Subcutaneous adipose tissue (tissue), 4 donors: ENCODE measurements around the gene MORC1. TPM values are rescaled to one million over a fixed set of nuclear protein-coding genes. Genes with fewer than 3 reads are reported as not detected.

Experiments used
- total RNA-seq, 4 donors: library from RNA; depleted of rRNA; stranded (reverse); fragments of >200 nt; gene quantifications; one replicate each; pipeline ENCODE4 v1.1.0, GENCODE V29; 2016
- TF ChIP-seq, protein P1 (sequence below): fragments of 450-650 bp; IDR thresholded peaks from one replicate; pipeline ENCODE4 v1.5.1; 2016; ENCODE audit warnings: low read depth, mild to moderate bottlenecking, control low read depth, antibody characterized with exemption, moderate library complexity

MORC1 gene
- total RNA-seq, 4 donors from 2014 or later = 0.17 TPM; not detected in 3

DNA sequence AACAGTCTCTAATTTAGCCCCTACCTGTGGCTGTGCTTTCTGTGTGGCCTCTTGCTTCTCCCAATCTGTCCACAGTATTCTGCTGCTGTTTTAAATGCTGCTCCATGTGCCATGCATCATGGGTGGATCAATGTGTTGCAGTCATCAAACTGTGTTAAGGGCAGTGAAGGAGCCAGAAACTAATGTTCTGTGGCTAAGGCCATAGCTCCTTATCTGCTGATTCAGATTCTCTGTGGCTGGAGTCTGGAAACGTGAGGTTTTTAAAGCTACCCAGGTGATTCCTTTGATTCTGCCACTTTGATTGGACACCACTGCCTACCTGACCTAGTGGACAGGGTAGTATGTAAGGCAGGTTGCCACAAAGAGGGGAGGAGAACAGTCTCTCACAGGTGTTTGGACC lies 44.8 kb downstream of the MORC1 start:
- TF ChIP-seq, protein P1, sequence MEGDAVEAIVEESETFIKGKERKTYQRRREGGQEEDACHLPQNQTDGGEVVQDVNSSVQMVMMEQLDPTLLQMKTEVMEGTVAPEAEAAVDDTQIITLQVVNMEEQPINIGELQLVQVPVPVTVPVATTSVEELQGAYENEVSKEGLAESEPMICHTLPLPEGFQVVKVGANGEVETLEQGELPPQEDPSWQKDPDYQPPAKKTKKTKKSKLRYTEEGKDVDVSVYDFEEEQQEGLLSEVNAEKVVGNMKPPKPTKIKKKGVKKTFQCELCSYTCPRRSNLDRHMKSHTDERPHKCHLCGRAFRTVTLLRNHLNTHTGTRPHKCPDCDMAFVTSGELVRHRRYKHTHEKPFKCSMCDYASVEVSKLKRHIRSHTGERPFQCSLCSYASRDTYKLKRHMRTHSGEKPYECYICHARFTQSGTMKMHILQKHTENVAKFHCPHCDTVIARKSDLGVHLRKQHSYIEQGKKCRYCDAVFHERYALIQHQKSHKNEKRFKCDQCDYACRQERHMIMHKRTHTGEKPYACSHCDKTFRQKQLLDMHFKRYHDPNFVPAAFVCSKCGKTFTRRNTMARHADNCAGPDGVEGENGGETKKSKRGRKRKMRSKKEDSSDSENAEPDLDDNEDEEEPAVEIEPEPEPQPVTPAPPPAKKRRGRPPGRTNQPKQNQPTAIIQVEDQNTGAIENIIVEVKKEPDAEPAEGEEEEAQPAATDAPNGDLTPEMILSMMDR = no peak

DNA sequence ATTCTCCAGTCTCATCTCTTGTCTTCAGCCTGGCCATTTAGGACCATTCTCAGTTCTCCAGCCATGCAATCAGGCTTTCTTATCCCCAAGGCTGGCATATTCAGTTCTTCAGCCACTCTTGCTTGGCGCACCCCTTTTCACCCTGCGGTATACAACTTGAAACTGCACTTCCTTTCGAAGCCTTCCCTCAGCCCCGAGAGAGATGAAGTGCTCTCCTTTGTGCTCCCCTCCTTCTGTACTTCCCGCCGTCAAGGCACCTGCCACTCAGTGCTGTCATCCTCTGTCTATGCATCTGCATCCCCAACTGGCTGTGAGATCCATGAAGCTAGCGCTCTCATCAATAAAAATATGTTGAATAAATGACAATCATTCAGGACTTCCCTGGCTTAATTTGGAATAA lies 45.7 kb downstream of the MORC1 start:
- TF ChIP-seq, protein P1 = no peak

DNA sequence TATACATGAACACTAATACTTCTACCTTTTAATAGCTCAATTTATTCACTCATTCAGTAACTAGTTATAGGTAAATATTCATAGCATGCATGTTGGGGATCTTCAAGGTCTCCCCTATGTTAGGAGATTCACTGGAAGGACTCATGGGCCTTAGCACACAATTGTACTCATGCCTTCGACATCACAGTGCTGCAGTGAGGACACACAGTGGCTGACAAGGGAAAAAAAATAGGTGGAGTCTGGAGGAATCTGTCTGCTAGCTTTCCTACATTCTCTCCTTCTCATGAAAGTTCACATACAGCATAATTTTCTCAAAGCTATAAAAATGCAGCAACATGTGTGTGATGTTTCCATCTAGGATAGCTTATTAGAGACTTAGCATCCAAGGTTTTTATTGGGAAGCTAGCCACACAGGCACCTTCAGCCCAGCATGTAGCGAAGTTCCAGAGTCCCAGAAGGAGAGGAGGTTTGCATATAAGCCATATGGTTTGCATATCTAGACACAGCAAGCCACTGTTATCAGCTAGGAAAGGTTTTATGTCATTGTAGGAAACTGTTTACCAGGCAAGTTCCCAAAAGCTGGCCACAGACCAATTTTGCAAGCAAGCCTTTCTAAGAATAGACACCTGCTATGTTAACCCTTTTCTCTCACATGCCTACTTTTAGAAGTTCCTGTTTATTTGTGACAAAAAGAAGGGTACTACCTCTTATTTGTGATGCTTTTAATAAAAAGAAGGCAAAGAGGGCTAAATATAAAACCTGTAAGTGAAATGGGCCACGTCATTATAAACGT lies 46.4 kb downstream of the MORC1 start:
- TF ChIP-seq, protein P1 = no peak

- TF ChIP-seq, protein P1 = no peak
Observed at GRCh38 chr3:109070211-109070610, 47.7 kb downstream of the MORC1 start.

DNA sequence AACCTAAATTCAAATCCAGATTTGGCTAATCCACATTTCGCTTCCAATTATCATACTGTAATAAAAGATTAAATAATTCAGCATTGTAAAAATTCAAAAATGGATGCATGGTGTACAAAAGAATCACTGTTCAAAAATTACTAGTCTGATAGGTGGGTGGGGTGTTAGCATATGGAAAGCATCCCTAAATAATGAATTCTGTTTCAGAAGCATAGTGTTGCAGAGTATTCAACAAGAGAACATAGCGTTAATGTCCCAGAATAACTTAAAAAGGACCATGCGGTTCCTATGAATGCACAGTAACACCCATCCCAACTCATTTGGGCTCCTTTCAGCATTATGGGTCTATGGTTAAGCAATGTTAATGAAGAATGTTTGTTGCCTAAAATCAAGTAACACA lies 51.1 kb downstream of the MORC1 start:
- TF ChIP-seq, protein P1 = no peak

- TF ChIP-seq, protein P1 = no peak
Observed at GRCh38 chr3:109059264-109059663, 58.7 kb downstream of the MORC1 start.

DNA sequence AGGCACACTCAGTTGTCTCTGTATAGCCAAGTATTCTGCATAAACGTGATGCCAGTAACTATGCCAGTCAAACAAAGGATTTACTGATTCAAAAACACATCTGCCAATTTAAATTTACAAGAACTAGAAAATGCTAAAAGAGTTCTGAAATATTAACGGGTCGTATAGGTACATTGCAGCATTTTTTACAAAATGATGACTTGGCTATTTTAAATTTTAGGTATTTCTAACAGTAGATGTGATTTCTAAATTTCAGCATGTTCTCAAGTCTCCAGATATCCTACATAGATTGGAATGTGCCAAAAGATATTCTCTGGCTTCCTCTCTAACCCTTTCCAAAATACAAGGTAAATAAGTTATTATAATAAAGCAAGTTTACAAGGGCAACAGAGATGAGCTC lies 60.3 kb downstream of the MORC1 start:
- TF ChIP-seq, protein P1 = no peak
